CD4-positive, alpha-beta T cell treated with Interleukin-21 for 1 hour (primary cell): ENCODE results near the gene LRG1.

Source experiments
- DNase-seq: peaks from one replicate; pipeline ENCODE4 v3.0.0-alpha.2; 2020

The LRG1 gene

GRCh38 chr19:4539693-4540581, at the start of gene LRG1:
Gene LRG1, minus strand, starts transcription at chr19:4540036. Its CDS starts 23 bp downstream, at chr19:4540013.
- DNase-seq = peak; percentile 39

GRCh38 chr19:4588291-4588761, 48.5 kb upstream of the LRG1 start:
- no peak for DNase-seq

- no peak for DNase-seq
Observed at GRCh38 chr19:4587527-4587926, 47.7 kb upstream of the LRG1 start.

GRCh38 chr19:4586691-4587090, 46.9 kb upstream of the LRG1 start:
- DNase-seq = no peak

- DNase-seq = no peak
Observed at GRCh38 chr19:4586245-4586644, 46.4 kb upstream of the LRG1 start.

- DNase-seq = no peak
Observed at GRCh38 chr19:4585556-4585955, 45.7 kb upstream of the LRG1 start.

GRCh38 chr19:4584670-4585460, 45.0 kb upstream of the LRG1 start:
- DNase-seq = no peak

GRCh38 chr19:4583961-4584669, 44.3 kb upstream of the LRG1 start:
- no peak for DNase-seq

- no peak for DNase-seq
Observed at GRCh38 chr19:4582980-4583842, 43.4 kb upstream of the LRG1 start.

GRCh38 chr19:4581666-4582553, 42.1 kb upstream of the LRG1 start:
- DNase-seq = no peak

- DNase-seq = no peak
Observed at GRCh38 chr19:4580961-4581665, 41.3 kb upstream of the LRG1 start.

- no peak for DNase-seq
Observed at GRCh38 chr19:4580021-4580901, 40.4 kb upstream of the LRG1 start.

GRCh38 chr19:4579389-4579788, 39.6 kb upstream of the LRG1 start:
- DNase-seq = no peak

GRCh38 chr19:4578552-4579248, 38.9 kb upstream of the LRG1 start:
- DNase-seq = no peak

GRCh38 chr19:4577020-4577782, 37.4 kb upstream of the LRG1 start:
- DNase-seq = no peak

GRCh38 chr19:4576016-4576933, 36.4 kb upstream of the LRG1 start:
- DNase-seq = peak; percentile 64
